Activated effector memory CD4-positive, alpha-beta T cell treated with anti-CD3 and anti-CD28 coated beads, Interleukin-2, amount 50 U/mL, for 16 hours (primary cell): ENCODE results near the gene SH3BGRL3.

Experiments
- DNase-seq: peaks from one replicate; pipeline ENCODE4 v3.0.0-alpha.2; 2020

Gene SH3BGRL3

DNA sequence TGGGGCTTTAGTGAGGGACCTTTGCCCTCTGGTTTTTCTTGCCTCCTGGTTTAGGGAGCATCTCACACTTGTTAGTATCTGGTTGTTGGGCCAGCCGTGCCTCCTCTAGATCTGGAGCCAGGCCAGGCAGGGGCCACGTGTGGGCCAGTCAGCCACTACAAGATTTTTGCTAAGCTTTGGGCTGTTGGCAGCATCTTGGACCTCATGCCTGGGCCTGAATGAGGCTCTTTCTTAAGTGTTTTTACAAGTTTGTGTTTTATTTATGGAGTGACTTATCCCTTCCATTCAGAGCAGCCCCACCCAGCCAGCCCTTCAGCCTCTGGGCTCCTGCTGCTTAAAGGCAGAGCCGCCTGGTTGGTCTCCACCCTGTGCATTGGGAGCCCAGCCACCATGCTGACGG lies 1.6 kb upstream of the SH3BGRL3 start:
- no peak for DNase-seq

DNA sequence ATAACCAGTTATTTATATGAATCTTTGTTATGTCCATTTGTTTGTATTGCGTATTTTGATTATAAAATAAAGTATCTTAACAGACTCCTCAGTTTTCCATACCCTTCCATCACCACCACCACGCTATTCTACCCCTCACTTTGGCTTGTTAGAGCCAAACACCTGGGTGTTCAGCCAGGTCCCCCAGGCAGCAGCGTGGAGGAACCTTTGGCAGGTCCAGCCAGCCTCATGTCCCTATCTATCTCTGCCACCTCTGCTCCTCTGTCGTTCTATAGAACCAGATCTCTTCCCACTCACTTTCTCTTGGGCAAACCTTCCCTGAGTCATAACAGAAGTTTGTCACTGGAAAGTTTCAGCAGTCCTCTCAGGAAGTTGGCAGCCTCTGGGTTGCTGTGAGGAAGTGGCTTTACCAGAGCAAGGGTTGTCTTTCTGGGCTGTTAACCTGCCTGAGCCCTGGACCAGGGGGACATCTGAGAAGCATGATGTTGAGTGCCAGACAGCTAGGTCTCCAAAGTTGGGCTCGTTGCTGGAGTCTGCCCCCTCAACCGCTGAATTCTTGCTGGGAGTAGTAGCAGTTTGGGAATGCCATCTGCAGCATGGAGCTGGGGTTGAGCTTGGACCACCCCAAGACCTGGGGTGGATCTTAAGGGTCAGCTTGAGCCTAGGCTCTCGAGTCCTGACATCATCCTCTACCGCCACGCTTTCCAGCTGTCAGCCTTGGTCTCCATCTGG lies 996 bp upstream of the SH3BGRL3 start:
- DNase-seq = peak; percentile 80

DNA sequence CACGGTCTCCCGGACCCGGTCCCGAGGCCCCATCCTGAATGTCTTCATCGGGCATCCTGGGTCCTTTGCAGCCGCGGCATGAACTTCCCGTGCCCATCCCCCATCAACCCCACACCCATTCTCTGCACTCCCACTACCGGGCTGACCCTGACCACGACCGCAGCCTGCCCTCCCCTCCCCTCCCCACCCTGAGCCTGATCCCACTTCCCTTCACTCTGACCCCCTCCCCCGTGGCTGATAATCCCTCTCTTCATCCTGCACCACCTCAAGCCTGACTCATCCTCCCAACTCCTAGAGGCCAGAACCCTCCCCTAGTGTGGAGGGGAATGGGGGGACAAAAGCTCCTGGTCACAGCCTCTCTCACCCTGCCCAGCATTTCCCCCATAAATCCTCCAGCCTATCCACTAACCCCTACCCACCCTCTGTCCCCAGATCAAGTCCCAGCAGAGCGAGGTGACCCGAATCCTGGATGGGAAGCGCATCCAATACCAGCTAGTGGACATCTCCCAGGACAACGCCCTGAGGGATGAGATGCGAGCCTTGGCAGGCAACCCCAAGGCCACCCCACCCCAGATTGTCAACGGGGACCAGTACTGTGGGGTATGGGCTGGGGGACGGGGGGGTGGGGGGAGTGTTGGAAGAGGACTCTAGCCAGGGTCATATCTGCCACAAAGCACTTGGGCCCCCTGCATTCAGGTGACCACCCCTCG lies 602 bp downstream of the SH3BGRL3 start:
- no peak for DNase-seq

DNA sequence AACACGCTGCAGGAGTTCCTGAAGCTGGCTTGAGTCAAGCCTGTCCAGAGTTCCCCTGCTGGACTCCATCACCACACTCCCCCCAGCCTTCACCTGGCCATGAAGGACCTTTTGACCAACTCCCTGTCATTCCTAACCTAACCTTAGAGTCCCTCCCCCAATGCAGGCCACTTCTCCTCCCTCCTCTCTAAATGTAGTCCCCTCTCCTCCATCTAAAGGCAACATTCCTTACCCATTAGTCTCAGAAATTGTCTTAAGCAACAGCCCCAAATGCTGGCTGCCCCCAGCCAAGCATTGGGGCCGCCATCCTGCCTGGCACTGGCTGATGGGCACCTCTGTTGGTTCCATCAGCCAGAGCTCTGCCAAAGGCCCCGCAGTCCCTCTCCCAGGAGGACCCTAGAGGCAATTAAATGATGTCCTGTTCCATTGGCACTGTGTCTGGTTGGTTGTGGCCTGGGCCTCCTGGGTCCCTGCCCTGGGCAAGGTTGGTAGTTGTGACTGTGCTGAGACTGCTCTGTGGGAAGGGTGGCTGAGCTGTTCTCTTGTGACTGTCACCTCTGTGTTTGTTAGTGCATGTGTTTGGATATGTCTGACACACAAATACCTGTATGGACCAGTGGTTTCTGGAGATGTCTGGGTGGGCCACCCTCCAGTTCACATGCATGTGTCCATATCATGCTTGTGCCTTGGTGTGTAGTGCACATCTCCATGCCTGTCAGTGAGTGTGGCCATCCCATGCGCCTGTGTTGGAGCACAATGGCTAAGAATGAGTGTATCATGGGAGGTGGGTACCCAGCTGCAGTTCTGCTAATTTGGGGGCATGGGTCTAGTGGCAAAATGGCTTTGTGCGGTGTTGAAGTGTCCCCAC lies 1.4 kb downstream of the SH3BGRL3 start:
- DNase-seq = peak; percentile 64

DNA sequence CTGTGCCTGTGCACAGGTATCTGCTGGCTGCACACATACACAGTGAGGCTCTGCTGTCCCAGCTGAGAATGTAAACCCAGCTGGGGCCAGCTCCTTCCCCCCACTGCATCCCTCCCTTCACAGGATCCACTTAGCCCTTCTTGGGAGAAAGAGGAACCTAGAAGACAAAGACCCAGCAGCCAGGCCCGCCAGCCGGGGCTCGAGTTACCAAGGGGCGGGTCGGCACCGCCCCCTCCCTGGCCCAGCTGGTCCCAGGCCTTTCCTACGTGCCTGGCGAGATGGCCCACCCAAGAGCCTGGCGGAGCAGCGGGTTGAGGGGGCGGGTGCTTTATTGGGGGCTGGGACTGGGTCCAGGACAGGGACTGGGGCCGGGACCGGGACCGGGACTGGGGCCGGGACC lies 2.1 kb downstream of the SH3BGRL3 start:
- no peak for DNase-seq

DNA sequence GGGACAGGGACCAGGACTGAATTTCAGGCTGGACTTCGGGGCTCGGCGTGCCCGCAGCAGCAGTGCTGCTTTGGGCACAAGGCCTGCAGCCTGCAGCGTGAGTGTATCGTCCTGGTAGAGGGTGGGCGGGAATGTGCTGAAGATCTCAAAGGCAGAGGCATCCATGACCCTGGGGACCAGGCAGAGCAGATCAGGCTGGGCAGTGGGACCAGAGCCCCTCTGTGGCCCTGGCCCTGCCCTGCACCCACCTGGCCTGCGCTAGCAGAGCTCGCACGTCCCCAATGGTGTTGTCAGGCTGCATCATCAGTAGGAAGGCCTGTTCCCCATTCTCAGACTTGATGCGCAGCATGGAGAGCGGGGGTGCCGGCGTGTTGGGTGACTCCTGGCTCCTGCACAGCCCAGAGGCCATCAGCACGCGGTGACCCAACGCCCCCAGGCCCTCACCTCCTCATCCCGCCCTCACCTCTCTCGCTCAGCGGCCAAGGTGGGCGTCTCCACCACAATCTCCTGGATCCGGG lies 2.6 kb downstream of the SH3BGRL3 start:
- DNase-seq = no peak

DNA sequence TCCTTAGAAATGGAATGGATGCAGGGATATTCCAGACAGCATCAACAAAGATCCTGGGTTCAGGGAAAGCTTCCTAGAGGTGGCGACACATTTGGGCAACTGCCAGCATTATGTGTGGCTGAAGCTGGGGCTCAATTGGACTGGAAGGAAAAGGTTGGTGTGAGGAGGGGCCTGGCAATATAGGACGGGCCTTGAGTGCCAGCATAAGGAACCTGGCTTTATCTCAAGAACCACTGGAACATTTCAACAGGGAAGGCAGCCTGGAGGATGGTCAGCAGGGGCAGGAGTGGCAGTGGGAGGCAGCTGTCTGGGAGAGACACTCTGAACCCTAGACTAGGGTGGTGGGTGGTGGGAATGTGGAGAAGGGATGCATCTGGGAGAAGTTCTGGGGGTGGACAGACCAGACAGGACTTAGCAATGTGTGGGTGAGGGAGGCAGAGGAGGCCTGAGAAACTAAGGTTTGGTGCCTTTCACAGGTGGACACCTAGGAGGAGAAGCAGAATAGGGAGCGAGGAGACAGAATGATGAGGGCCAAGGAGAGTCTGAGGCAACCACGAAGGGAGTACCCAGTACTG lies 3.5 kb downstream of the SH3BGRL3 start:
- no peak for DNase-seq

DNA sequence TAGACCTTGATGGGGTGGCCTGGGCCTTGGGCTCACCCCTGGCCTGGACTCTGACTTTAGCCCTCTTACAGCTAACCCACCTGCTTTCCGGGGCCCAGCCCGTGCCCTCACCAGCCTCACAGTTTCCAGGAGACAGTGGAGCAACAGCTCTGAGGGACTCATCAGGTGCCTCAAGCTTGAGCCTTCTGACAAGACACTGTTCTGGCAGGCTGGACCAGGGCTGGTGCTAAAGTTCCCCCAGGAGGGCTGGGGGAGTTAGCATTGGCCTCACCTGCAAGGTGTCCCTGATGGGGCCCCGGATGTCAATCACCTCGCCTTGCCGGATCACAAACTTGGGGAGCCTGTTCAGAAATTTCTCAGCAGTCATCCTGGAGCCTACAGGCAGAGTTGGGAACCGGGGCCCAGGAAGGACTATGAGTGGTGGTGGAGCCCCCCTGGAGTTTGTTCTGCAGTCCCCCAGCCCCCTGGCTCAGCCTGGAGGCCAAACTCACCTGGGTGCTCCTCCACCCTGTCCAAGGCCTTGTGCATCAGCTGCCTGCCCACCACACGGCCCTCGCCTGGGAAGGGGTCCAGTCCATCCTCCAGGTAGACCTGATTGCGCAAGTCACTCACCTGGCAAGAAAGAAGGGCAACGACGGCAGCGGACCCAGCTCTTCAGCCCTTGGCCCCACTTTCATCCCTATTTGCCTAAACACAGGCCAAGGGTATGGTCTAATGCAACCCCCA lies 4.1 kb downstream of the SH3BGRL3 start:
- peak; percentile 71 for DNase-seq

DNA sequence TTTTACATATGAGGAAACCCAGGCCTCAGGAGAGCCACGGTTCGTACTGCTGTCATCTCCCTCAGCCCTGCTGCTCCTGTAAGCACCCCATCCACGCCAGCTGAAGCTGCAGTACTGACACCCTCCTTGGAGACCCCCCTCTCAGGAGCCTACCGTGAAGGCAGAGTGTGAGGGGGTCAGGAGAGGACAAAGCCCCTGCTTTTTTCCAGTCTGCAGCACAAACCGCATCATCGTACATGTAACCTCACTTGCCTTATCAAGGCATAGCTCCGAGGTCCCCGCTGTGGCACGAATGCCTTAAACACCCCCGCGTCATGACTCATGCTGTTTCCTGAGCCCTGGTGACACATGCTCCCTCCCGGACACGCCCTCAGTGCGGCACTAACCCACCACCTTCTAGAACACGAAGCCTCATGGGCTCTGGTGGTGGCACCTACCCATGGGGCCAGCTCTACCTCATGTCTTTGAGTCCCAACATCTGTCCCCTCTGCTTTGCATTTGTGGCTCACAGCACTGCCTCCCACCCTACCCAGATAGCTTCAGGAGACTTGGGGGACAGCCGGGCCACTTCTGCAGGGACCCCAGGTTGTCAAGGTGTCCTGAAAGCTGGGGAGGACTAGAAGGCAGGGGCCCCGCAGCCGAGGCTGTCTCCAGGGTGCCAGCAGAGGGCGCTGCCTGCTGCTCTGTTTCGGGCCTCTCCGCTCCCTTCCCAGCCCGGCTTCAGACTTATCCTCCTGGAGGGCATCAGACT lies 4.9 kb downstream of the SH3BGRL3 start:
- DNase-seq = peak; percentile 98

DNA sequence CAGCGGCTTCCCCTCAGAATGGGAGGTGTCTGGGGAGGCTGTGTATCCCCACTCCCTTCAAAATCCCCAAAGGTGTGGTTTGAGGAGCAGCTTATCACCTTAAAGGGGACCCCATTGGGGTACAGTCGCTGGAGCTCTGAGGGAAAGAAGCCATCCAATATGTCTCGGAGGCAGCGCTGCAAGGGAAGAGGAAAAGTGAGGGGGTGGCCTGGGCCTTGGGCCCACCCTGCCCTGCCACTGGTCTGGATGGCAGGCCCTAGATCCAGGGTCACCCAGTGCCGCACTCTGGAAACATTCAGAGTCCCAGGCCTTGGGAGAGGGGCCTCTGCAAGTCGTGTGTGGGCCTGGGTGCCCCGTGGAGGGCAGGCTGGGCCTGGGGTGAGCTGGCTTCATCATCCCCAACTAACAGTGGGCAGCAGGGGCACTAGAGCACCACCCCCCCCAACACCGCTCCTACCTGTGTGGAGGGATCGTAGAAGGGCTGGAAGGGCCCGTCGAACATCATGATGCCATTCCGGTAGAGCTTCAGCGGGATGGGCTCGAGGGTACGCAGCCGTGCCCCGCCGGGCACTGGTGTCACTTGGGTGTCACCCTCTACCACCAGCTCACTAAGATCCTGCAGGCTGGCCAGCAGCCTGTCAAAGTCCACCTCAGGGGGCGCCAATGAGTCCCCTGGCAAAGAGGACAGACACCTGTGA lies 5.6 kb downstream of the SH3BGRL3 start:
- DNase-seq = peak; percentile 81

DNA sequence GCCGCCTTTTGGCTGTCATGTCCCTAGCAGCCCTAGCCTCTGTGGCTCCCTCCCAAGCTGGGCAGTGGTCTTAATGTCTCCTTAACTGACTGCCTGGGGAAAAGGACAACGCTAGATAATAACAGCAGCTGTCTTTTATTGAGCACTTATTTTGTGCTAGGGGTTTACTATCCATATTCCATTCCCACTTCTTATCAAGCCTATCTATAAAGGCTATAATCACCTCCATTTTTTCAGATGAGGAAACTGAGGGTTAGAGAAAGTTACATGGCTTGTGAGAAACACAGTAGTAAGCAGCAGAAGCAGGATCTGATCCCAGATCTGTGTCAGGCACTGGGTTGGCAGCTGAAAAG lies 6.2 kb downstream of the SH3BGRL3 start:
- no peak for DNase-seq

DNA sequence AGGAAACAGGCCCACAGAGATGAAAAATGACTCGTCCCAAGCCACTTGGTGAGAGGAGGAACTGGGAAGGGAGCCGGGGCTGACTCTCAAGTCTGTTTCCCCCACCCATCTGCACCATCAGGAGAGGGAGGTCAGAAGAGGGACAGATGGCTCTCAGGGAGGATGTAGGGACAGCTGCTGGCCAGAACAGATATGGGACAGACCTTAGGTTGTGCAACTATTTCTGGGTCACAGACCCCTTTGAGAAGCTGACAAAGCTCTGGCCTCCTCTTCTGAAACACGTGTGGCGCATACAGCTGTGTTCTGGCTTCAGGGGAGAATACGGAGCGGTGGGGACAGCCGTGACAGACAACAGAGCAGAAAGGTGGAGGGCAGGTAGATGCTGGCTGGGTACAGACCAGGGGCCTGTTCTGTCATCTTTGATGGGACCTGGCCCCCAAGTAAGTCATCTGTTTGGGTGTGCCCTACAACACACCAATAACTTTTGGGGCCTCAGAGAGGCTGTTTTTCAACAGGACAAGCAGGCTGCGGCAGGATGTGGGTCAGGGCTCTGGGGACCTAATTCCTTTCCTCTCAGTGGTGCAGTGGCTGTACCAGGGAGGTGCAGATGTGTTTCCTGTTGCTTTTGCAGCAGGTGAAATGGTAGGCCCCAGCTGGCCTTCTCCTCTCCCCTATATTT lies 7.3 kb downstream of the SH3BGRL3 start:
- peak; percentile 85 for DNase-seq

DNA sequence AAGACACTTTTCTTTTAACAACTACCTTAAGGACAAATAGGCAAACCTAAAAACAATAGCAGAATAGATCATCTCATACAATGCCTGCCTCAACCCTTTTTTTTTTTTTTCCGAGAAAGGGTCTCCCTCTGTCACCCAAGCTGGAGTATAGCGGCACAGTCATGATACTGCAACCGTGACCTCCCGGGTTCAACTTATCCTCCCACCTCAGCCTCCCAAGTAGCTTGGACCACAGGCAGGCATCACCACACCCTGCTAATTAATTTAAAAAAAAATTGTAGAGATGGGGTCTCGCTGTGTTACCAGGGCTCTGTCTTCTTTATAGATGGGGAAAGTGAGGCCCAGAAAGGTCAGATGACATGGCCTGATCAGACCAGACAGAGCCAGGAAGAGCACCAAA lies 7.9 kb downstream of the SH3BGRL3 start:
- no peak for DNase-seq

DNA sequence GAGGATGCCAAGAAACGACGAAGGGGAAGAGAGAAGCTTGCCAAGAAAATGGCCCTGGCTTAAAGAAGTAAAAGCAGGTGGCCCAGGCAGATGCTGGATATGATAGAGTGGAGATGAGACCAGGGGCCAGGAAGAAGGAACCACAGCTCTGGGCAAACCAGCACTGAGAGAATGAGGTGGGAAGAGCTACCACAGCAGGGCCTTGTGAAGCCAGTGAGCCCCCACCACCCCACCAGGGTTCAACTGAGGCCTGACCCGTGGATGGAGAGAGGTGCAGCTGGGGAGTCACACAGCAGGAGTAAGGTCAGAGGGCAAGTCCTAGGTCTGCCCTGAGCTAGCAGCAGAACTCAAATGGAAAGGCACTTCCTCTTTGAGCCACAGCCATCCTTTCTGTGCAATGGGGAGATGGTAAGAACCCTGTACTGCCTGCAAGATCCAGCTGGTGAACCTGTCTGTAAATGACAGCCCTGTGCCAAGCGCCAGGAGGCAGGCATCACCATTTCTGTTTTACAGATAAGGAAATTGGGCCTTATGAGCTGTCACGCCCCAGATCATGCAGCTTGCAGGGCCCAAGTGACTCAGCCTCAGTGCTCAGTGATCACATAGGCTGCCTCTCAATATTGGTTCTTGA lies 8.5 kb downstream of the SH3BGRL3 start:
- DNase-seq = peak; percentile 88

DNA sequence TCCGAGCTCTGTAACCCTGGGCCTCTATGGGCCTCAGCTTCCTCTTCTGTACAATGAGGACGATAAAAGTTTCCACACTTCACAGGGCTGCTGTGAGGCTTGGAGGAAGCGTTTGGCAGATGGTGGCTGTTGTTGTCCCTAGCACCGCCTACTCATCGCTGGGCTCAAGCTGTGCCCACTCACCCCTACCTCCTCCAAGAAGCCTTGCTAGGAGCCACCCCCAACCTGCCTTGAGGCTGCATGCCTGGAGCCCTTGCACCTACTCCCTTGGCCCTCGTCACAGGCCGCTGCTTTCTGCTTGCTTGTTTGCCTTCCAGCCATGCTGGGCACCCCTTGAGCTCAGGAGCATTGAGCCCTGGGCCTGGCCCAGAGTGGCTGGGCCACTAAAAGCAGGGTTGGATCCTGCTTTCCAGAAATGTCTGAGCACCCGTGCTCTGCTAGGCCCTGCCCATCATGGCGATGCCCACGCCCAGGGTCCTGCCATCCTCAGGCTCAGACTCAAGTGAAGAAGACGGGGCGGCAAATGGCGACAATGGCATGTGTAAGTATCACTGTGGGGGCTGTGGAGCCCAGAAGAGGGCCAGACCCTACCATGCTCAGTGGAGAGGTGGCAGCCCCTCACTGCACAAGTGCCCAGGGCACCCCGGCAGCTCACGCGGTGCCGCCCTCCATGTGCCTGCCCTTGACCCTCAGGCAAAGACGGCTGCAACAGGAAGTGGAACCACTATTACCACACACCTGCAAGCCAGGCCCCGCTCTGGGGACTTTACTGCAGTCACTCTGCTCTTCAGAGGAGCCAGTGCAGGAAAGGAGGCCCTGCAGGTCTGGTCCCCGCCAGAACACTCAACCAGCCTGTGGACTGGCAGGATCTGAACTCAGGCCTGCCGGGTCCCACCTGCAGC lies 9.5 kb downstream of the SH3BGRL3 start:
- peak; percentile 72 for DNase-seq

DNA sequence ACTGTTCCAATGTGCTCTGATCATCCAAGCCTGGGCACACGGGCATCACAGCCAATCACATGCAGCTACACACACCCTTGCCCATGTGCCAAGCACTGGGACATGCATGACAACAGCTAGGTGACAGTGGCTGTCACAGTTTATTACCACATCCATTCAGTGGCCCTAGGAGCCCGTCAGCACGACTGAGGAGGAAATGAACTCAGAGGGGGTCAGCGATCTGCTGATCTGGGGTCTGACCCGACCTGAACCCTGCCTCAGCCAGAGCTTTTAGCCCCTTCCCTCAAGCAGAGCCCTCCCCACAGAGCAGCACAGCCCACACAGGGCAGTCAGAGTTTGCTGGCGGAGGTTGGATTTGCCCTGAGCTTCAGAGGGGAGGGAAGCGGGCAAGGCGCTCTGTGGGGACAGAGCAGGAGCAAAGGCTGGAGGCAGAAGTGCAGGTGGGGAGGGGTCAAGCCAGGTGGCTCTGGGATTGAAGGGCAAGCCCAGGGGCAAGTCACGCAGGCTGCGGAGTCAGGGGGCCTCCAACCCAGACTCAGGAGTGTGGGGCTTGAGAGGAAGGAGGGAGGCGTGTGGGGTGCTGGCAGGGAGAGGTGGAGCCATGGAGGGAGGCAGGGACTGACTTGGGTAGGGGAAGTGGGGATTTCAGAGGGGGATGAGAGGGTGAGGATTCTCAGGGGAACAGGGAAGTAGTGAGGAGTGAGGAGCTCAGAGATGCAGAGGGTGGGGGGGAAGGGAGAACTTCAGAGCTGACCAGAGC lies 10.4 kb downstream of the SH3BGRL3 start:
- DNase-seq = no peak

DNA sequence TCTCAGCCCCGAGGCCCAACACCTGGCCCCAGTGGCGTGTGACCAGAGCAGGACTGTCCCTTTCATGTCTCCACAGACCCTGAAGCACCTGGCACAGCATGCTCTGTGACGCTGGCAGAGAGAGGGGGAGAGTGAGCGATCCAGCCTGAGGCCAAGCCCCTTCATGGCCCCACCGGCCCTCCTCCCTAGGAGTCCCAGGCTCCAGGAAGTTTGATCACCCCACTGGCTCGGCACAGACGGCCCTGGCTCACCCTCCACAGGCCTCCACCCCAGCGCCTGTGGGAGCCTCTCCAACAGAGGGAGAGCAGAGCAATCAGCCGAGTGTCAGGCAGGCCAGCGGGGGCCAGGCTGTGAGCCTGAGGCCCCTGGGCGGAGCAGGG lies 11.0 kb downstream of the SH3BGRL3 start:
- DNase-seq = no peak

DNA sequence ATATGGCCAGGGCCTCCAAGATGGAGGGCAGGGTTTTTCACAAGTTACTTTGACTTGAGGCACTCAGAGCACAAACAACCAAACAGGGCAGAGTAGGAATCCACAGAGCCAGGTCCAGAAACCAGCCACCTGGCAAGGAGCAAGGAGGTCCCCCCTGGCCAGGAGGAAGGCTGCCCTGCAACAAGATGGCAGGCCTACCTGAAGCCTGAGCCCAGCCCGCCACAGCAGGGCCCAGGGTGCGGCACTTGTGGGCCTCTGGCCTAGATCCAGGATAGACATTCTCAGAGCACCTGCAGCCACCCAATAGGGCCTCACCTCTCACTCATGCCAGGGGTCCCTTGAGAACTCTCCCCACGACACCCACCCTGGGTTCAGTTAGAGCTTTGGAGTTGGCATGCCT lies 11.5 kb downstream of the SH3BGRL3 start:
- no peak for DNase-seq
